Measurements from ENCODE around the gene POLR3A. TPM values are rescaled to one million over a fixed set of nuclear protein-coding genes. Genes with fewer than 3 reads are reported as not detected.
"Not testable (repeated sequence)": the region's sequence is repeated elsewhere in the genome, so short reads cannot be mapped to it uniquely, and the experiment has no call there.

Gene POLR3A
- total RNA-seq, 1 donor from 2014 or later = 8.2 TPM

DNA sequence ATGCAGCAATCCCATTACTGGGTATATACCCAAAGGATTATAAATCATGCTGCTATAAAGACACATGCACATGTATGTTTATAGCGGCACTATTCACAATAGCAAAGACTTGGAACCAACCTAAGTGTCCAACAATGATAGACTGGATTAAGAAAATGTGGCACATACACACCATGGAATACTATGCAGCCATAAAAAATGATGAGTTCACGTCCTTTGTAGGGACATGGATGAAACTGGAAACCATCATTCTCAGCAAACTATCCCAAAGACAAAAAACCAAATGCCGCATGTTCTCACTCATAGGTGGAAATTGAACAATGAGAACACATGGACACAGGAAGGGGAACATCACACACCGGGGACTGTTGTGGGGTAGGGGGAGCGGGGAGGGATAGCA, 30.5 kb downstream of the POLR3A start:
- ATAC-seq; intact Hi-C loops (cut with DNase I); DNase-seq (ENCODE audit: missing footprints): not testable (repeated sequence)

DNA sequence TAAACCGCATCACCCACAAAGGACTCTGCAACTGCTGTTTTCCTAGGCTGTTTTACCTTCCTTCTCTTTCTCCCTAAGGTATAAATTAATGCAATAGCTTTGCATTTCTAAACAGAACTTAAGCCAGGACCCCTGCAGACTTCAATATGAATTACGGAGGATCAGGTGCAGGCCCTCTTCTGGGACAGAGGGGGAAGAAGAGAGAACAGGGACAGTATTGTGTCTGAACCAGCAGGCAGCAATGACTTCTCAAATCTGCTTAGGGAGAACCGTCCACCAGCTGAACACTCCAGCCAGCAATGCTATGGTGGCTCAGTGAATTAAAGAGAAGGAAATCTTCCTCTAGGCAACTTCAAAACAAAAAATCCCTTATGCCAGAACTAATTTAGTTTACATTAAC, 35.7 kb downstream of the POLR3A start:
- intact Hi-C loops (cut with DNase I) = no loop called here
- ATAC-seq (no peak), DNase-seq (ENCODE audit: missing footprints) (no peak)

DNA sequence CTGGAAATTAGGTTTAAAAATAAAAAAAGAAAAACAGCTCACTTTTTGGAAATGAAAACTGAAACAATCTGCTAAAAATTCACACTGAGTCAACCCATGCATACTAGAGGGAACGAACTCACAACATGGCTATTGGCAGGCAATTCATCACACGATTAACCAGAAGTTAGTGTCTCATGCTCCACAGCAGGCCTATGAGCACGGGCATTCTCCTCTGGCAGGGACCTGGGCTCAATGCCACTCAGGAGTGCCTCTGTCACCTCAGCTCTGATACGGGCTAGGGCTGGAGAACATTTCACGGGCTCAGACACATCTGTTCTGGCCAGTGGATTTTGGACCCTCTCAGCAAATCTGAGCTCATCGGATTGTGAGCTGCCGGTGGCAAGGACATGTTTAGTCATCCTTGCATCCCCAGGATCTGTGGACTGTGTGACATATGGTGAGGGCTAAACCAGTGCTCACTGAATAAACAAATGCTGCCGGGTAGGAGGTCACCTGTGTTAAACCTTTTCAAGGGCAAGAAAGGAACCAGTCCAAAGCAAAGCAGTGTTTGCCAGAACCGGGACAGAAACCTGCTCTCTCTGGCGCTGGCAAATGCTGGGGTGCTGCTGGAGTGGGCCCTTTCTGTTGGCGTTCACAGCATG, 40.1 kb downstream of the POLR3A start:
- ATAC-seq (peak; percentile 96), DNase-seq (ENCODE audit: missing footprints) (no peak)
- intact Hi-C loops (cut with DNase I) = loop anchor here (5.0 kb wide), 1 partner anchor 142 kb away; no protein-coding TSS in a partner anchor

DNA sequence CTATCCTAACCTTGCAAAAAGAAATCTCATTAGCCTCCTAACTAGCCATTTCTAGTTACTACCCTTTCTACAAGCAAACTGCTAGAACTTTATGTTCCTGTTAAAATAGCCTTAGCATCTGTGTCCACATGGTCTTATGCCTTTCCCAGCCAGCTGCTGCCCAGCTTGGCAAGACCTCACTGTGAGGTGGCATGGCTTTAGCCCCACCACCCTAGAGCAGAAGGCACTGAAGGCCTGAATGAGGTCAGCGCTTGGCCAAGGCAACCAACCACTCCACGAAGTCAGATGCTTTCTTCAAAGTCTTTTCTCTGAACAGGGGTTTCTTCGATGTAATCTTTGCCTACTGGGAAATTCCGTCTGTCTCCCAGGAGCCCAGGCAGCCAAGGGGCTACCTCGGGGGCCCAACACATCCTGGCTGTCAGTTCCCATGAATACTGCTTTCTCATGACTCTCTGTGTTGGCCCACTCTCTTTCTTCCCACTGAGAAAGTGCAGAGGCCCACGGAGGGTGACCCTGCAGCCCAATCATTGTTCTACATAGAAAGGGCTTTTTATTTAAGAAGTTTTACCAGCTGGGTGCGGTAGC, 41.6 kb downstream of the POLR3A start:
- DNase-seq (ENCODE audit: missing footprints) (no peak), ATAC-seq (no peak)
- intact Hi-C loops (cut with DNase I) = loop anchor here (5.0 kb wide), 1 partner anchor 140 kb away; no protein-coding TSS in a partner anchor

DNA sequence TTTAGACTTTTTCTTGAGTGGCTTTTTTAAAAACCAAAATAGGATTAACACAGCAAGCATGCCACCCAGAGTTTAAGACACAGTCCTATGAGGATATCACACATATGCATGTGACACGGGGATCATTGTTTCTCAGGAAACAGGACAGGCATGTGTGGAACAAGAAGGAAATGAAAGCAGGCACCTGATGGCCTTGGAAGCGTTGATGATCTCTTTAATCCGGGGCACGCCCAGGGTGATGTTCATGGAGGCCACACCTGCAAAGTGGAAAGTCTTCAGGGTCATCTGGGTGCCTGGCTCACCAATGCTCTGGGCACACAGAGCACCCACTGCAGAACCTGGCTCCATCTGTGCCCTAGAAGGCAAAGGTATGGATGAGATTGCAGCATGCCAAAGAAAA, 44.3 kb downstream of the POLR3A start:
- intact Hi-C loops (cut with DNase I) = loop anchor here (5.0 kb wide), 1 partner anchor 138 kb away; no protein-coding TSS in a partner anchor
- no peak for DNase-seq (ENCODE audit: missing footprints)
- ATAC-seq = no peak

DNA sequence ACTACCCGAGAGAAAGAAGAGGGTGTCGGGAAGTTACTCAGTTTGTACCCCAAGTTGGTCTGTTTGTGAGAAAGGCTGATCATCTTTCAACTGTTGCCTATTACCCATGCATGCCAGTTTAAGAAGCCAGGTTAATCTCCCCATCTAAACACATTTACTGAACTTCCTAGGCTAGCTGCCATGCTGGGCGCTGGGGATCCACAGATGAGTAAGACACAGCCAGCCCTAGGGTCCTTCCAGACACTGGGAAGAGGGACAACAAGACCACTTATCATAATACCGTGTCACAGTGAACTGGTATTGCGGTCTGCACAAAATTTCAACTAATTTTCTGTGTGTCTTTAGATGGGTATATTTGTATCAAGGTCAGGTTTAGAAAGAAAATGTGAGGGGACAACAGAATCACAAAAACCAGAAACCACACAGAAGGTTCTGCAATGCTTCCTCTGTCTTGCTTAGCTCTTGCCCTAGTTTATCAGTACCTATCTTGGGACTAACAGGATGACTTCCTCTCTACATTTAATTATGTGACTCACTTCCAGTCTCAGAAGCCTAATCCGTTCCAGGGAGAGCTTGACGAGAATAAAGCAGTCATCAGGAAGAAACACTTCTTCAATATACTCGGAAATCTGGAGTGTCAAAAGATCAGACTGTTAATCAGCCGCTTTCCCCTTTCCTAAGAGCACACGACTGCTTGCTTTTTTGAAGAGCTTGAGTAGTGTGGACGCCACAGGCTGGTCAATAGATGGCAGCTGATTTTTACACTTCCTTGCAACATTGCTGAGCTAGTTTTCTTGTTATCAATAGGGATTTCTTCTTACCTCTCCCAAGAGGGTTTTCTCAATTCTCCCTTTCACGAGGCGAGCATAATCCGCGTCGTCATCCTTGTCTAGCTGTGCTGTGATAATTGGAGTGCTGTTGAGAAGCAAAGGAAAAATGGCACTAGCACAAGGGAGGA, 45.7 kb downstream of the POLR3A start:
- intact Hi-C loops (cut with DNase I) = no loop called here
- DNase-seq (ENCODE audit: missing footprints) = no peak
- ATAC-seq = no peak

DNA sequence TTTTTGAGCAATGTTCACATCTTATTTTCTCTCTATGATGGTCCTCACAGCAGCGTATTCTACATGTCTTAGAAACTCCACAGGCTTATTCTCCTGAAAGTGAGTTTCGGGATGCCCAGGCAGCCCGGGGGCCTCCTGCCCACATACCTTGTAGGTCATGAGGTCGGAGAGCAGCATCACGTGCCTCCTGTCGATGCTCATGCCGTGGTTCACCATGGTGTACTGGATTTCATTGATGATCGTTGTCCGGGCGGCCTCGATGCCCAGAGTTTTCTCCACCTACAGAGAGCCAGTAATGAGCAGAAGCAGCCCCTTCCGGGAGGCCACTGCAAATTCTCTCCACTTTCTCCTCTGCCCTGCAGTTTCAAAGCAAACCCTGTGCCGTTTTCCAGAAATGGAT, 48.0 kb downstream of the POLR3A start:
- ATAC-seq (no peak), DNase-seq (ENCODE audit: missing footprints) (no peak)
- intact Hi-C loops (cut with DNase I) = no loop called here

DNA sequence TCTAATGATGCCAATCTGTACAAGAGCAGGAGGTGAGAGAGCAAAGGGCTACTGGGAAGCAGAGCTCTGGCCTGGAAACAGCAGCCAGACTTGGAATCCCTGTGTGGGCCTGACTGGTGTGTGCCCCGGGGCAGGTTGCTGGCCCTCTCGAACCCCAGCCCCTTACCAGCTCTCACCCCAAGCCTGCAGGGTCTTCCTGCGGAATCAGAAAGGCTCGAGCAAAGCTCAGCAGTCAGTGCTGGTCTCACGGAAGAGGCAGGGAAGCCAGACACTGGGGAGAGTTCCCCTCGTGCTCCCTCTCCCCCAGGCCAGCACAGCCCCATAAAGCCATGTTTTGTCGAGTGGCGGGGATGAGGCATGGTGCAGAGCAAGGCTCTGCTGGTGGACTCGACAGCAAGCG, 50.1 kb downstream of the POLR3A start:
- DNase-seq (ENCODE audit: missing footprints) (no peak), ATAC-seq (no peak)
- intact Hi-C loops (cut with DNase I) = no loop called here

DNA sequence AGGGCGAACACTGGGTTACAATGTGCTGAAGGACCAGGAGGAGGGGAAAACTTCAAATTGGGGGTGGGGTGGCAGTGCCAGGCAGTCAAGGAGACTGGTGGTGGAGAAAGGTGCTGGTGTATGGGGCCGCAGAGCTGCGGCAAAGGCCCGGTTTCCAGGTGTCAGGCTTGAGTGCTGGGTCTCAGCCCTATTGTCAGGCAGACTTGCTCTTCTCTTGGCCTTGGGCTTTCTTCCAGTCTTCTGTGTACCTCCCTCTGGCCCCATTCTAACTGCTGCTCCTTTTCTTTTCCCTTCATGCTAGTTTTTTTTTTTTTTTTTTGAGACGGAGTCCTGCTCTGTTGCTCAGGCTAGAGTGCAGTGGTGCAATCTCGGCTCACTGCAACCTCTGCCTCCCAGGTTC, 51.0 kb downstream of the POLR3A start:
- DNase-seq (ENCODE audit: missing footprints) (no peak), ATAC-seq (no peak)
- intact Hi-C loops (cut with DNase I) = no loop called here

DNA sequence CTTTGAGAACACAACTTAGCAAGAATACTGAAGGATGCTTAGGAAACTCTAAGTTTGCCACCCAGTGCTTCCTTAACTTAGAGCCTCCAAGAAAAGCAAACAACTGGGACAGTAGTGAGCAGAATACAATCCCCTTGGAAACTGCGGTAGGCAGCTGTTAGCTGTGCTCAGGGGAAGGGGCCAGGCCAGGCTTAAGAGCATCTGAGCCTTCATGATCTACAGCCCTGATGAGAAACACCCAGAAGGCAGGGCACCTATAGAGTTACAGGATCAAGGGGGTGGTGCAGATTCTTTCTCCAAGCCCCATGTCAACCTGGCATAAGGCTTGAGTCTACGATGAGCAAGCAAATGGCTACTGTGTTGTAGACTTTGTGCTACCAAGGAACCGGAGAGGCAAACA, 51.4 kb downstream of the POLR3A start:
- no peak for ATAC-seq
- intact Hi-C loops (cut with DNase I) = no loop called here
- DNase-seq (ENCODE audit: missing footprints) = no peak

DNA sequence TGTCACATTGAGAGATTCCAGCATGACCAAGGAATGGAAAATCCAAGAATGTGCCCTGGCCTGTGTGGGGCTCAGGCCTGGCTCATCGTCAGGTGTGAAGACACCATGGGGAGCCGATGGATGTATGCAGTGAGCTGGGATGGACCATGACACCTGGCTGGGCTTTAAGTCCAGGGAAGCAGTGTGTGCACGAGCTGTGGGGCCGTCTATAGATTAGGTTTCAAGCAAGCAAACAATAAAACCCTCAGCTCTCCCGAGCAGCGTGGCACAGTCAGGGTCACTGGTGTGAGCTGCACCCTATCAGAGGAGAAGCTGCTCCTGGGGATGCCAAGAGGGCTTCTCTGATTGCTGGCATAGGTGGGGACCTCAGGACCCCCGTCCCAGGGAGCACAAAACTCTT, 52.3 kb downstream of the POLR3A start:
- DNase-seq (ENCODE audit: missing footprints) (no peak), ATAC-seq (no peak)
- intact Hi-C loops (cut with DNase I) = no loop called here

DNA sequence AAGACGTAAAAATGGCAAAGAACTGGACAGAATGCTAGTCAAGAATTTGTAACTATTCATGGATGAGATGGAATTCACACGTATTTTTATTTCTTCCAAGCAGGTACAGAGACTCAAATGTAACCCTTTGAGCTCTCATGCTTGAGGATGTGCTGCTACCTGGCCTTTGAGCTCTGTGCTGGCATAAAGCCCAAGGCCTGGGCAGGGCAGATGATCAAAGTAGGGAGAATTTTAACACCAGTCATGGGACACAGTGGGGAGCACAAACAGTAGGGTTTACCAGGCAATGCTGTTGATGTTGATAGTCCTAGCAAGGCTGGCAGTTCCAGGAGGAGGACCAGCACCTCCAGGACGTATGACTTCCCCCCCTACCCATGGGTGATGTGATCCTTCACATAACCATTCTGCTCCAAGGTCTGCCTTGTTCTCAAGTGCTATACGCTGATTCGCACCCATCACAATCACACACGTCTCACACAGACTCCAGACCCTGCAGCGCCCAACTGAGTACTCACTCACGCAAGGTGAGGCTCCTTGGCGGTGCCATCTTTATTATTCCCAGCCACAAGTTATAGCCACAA, 54.1 kb downstream of the POLR3A start:
- DNase-seq (ENCODE audit: missing footprints) (no peak), ATAC-seq (no peak)
- intact Hi-C loops (cut with DNase I) = no loop called here

DNA sequence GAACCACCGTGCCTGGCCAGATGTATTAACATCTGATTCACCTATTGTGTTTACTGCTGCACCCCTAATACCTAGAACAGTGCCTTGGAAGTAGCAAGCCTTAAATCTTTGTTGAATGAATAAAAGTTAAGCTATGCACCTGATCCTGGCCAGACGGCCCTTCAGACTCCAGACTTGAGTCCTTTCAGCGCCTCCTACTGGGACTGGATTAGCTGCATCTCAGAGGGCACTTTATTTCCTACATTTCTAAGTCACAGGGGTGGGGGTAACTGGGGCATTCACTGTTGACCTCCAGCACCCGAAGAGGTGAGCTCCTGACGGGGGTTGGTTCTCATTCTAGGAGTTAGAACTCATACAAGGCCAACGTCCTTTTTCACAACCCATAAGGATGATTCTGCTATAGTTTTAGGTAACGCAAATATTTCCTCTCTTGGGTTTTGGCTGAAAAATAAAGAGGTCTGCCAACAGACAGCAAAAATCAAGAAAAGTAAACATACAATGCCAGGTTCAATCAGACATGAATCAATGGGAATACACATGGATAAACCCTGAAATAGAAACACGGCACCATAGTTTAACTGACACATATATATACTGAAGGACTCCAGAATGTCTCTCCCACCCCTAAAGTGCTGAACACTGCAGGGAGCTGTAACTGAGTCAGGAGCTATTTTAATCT, 54.8 kb downstream of the POLR3A start:
- DNase-seq (ENCODE audit: missing footprints) (no peak), ATAC-seq (no peak)
- intact Hi-C loops (cut with DNase I) = loop anchor here (5.0 kb wide), 1 partner anchor 127 kb away; no protein-coding TSS in a partner anchor

DNA sequence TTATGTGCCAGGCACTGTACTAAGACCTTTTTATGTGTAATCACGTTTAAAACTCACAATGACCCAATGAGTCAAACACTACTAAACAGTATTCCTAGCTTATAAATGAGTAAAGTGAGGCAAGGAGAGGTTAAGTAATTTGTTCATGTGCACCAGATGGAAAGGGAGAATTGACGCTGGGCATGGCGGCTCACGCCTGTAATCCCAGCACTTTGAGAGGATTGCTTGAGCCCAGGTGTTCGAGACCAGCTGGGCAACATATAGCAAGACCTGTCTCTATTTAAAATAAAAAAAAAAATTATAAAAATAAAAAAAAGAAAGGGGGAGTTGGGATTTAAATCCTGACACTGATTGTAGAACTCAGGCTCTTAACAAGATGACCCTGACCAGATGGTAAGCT, 56.0 kb downstream of the POLR3A start:
- intact Hi-C loops (cut with DNase I) = loop anchor here (5.0 kb wide), 1 partner anchor 126 kb away; no protein-coding TSS in a partner anchor

DNA sequence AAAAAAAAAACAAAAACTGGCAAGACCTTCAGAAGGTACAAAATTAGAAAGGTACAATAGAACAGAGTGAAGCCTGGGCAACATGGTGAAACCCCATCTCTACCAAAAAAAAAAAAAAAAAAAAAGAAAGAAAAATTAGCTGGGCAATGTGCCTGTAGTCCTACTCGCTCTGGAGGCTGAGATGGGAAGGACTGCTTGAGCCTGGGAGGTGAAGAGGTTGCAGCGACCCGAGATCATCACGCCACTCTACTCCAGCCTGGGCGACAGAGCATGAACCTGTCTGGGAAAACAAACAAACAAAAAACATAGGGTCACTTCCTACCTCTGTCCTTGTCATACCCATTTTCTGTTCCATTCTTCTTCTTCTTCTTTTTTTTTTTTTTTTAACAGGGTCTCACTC, 57.2 kb downstream of the POLR3A start:
- DNase-seq (ENCODE audit: missing footprints) (no peak), ATAC-seq (no peak)
- intact Hi-C loops (cut with DNase I) = loop anchor here (5.0 kb wide), 1 partner anchor 125 kb away; no protein-coding TSS in a partner anchor

More for the DNA sequence above, 56.0 kb downstream of the POLR3A start:
- DNase-seq (ENCODE audit: missing footprints) (no peak), ATAC-seq (no peak)

DNA sequence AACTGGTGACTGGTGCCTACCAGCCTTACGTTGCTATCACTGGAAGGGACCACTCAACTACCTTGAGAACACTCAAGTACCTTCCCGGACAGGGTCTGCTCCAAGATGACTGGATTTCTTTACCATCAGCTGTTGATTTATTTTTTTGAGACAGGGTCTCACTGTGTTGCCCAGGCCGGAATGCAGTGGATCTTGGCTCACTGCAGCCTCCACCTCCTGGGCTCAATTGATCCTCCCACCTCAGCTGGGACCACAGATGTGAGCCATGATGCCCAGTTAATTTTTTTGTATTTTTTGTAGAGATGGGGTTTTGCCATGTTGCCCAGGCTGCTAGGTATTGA, 57.5 kb downstream of the POLR3A start:
- no peak for ATAC-seq
- intact Hi-C loops (cut with DNase I) = loop anchor here (5.0 kb wide), 1 partner anchor 124 kb away; no protein-coding TSS in a partner anchor
- DNase-seq (ENCODE audit: missing footprints) = no peak

DNA sequence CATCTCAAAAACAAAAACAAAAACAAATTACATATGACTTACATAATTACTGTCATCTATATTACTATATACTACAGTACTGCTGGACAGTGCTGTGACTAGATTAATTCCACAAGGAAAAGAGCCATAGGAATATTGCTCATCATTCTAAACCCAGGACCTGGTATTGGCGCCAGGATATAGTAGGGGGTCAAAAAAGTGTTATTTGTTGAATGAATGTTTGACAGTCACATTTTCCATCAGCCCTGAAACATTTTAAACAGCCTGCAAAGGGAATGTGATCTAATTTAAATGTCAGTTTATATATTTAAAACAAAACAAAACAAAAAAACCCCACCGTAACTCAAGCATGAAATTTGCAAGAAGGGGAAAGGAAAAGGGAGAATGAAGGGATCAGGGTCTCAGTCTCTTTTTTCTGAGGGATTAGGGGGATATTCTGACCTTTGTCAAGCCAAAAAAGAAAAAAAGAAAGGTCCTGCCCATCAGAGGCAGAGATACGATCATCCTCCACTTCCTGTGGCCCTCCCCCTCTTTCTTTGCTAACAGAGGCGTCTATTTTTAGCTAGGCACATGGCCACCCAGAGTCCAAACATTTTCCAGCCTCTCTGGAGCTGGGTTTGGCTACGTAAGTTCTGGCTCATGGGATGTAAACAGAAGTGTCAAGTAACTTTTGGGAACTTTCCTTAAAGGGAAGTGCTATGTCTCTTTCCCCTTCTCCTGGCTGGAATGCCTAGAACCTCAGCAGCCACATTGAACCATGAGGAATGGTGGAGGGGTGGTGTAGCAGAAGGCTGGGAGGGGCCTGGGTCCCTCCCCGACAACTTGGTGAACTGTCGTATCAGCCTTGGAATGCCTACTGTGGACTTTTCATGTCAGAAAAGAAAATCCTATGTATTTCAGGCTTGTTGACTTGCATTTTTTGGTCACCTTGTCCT, 58.2 kb downstream of the POLR3A start:
- DNase-seq (ENCODE audit: missing footprints) = no peak
- ATAC-seq = peak; percentile 92
- intact Hi-C loops (cut with DNase I) = loop anchor here (5.0 kb wide), 1 partner anchor 124 kb away; no protein-coding TSS in a partner anchor

DNA sequence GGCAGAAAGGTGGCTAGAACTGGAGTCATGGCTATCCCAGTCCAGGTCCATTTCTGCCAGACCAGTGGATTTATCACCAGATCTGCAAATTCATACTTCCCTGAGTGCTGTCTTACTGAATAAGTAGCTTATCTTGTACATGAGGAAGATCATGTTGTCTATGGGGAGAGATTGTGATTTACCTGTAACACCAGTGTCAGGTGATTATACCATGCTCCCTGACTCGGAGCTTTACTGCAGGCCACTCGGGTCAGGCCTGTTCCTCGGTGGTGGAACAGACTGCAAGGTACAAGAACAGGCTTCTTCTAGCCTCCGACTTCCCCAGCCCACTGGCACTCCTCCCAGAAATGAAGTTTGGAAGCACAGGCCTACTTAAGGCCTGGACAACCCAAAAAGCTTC, 60.2 kb downstream of the POLR3A start:
- ATAC-seq (no peak), DNase-seq (ENCODE audit: missing footprints) (no peak)
- intact Hi-C loops (cut with DNase I) = no loop called here
